Transverse colon (tissue), 3 donors: Measurements from ENCODE around the gene DGKZ.

Experiments used
- EP300 ChIP-seq: sonication (generic); formaldehyde crosslinking; IDR thresholded peaks from one replicate; pipeline ENCODE4 v1.6.1; 2017; ENCODE audit warnings: antibody characterized with exemption, low read depth
- POLR2A ChIP-seq: fragments of 450-650 bp; IDR thresholded peaks from one replicate; pipeline ENCODE4 v1.6.1; 2016; ENCODE audit warnings: antibody characterized with exemption, mild to moderate bottlenecking, moderate library complexity
- TF ChIP-seq, protein P1 (sequence below), 5 experiments: fragments of 200-600 bp in 3 of 5; fragments of 450-650 bp in 2 of 5; sonication (generic) in 3 of 5; IDR thresholded peaks; 1 replicate in 2 of 5; 2 replicates in 3 of 5; pipeline ENCODE4 v1.5.1; 2016 to 2017; ENCODE audit warnings: antibody characterized with exemption in 5 of 5, inconsistent platforms in 3 of 5, mild to moderate bottlenecking in 2 of 5, moderate library complexity in 1 of 5

DNA sequence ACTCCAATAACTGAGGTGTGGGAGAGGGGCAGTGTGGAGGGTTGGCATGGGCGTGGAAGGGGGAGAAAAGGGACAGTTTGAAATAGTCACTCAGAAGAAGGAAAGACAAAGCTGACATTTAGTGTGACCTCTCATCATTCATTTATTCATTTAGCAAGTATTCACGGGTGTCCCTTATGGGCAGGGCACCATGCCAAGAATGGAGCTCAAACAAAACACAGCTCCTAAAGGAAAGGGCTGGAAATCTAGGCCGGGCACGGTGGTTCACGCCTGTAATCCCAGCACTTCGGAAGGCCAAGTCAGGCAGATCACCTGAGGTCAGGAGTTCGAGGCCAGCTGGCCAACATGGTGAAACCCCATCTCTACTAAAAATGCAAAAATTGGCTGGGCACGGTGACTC is 19.4 kb upstream of the DGKZ start:
- no peak for TF ChIP-seq POLR2A
- TF ChIP-seq, protein P1, sequence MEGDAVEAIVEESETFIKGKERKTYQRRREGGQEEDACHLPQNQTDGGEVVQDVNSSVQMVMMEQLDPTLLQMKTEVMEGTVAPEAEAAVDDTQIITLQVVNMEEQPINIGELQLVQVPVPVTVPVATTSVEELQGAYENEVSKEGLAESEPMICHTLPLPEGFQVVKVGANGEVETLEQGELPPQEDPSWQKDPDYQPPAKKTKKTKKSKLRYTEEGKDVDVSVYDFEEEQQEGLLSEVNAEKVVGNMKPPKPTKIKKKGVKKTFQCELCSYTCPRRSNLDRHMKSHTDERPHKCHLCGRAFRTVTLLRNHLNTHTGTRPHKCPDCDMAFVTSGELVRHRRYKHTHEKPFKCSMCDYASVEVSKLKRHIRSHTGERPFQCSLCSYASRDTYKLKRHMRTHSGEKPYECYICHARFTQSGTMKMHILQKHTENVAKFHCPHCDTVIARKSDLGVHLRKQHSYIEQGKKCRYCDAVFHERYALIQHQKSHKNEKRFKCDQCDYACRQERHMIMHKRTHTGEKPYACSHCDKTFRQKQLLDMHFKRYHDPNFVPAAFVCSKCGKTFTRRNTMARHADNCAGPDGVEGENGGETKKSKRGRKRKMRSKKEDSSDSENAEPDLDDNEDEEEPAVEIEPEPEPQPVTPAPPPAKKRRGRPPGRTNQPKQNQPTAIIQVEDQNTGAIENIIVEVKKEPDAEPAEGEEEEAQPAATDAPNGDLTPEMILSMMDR (IDR thresholded peaks at IDR 0.05) = no peak
- TF ChIP-seq EP300 = no peak
